ENCODE data around the gene ZBTB46.

Gene ZBTB46

GRCh38 chr20:63704749-63705117 lies 126.3 kb downstream of the ZBTB46 start:
- H3K9ac ChIP-seq (ENCODE audit: low read length), result no peak overlapping the region
- peaks cover 31% of the 10 kb centered on the region for H3K79me2 ChIP-seq (ENCODE audit: insufficient read depth, low read length)
- no peaks in the 10 kb centered on the region for H3K27me3 ChIP-seq (ENCODE audit: low read length)
- H3K27ac ChIP-seq (ENCODE audit: low read depth, low read length), result no peak overlapping the region
- H2AFZ ChIP-seq (ENCODE audit: low read depth, low read length, severe bottlenecking), result no peak overlapping the region
- 0 out of 2 replicates have a peak, but pooled peaks cover 4% of the 10 kb centered on the region for H4K20me1 ChIP-seq (ENCODE audit: low read depth, low read length)
- H3K4me3 ChIP-seq (ENCODE audit: insufficient read depth, low read length, poor library complexity, severe bottlenecking), result no peak overlapping the region
- no peaks in the 10 kb centered on the region for H3K9me2 ChIP-seq (replicated peaks; ENCODE audit: insufficient read depth, low read length)
- H3K4me2 ChIP-seq (ENCODE audit: low read depth, low read length, poor library complexity, severe bottlenecking), result no peak overlapping the region
- no peaks in the 10 kb centered on the region for H3K9me3 ChIP-seq (ENCODE audit: insufficient read depth, low read length)
- H3K36me3 ChIP-seq (ENCODE audit: low read length), result no peaks in the 10 kb centered on the region
- TF ChIP-seq EZH2phosphoT487 (conservative IDR thresholded peaks at IDR 0.05; ENCODE audit: low read length) (no peak), CTCF (IDR thresholded peaks at IDR 0.05; ENCODE audit: insufficient read depth, low read length, poor library complexity, severe bottlenecking) (no peak)
- H3F3A ChIP-seq (ENCODE audit: insufficient read depth), result no peaks in the 10 kb centered on the region

GRCh38 chr20:63703976-63704748 lies 126.9 kb downstream of the ZBTB46 start:
- Histone ChIP-seq H3K4me2 (ENCODE audit: low read depth, low read length, poor library complexity, severe bottlenecking) (no peak overlapping the region), H3F3A (ENCODE audit: insufficient read depth) (no peaks in the 10 kb centered on the region), H3K9ac (ENCODE audit: low read length) (no peak overlapping the region), H3K36me3 (ENCODE audit: low read length) (no peaks in the 10 kb centered on the region), H3K79me2 (ENCODE audit: insufficient read depth, low read length) (peaks cover 27% of the 10 kb centered on the region), H3K27ac (ENCODE audit: low read depth, low read length) (no peak overlapping the region), H2AFZ (ENCODE audit: low read depth, low read length, severe bottlenecking) (no peak overlapping the region), H4K20me1 (ENCODE audit: low read depth, low read length) (0 out of 2 replicates have a peak, but pooled peaks cover 4% of the 10 kb centered on the region), H3K9me2 (replicated peaks; ENCODE audit: insufficient read depth, low read length) (no peaks in the 10 kb centered on the region), H3K9me3 (ENCODE audit: insufficient read depth, low read length) (no peaks in the 10 kb centered on the region), H3K4me3 (ENCODE audit: insufficient read depth, low read length, poor library complexity, severe bottlenecking) (no peak overlapping the region), H3K27me3 (ENCODE audit: low read length) (no peaks in the 10 kb centered on the region)
- no peak for TF ChIP-seq CTCF (IDR thresholded peaks at IDR 0.05; ENCODE audit: insufficient read depth, low read length, poor library complexity, severe bottlenecking)
- TF ChIP-seq EZH2phosphoT487 (conservative IDR thresholded peaks at IDR 0.05; ENCODE audit: low read length), result no peak

GRCh38 chr20:63703471-63703975 lies 127.5 kb downstream of the ZBTB46 start:
- no peak overlapping the region for H3K4me2 ChIP-seq (ENCODE audit: low read depth, low read length, poor library complexity, severe bottlenecking)
- H3K36me3 ChIP-seq (ENCODE audit: low read length), result no peaks in the 10 kb centered on the region
- no peak overlapping the region for H3K9ac ChIP-seq (ENCODE audit: low read length)
- H3K79me2 ChIP-seq (ENCODE audit: insufficient read depth, low read length), result peaks cover 20% of the 10 kb centered on the region
- H3K27ac ChIP-seq (ENCODE audit: low read depth, low read length), result no peak overlapping the region
- no peaks in the 10 kb centered on the region for H3K27me3 ChIP-seq (ENCODE audit: low read length)
- TF ChIP-seq EZH2phosphoT487 (conservative IDR thresholded peaks at IDR 0.05; ENCODE audit: low read length) (no peak), CTCF (IDR thresholded peaks at IDR 0.05; ENCODE audit: insufficient read depth, low read length, poor library complexity, severe bottlenecking) (no peak)
- H3K4me3 ChIP-seq (ENCODE audit: insufficient read depth, low read length, poor library complexity, severe bottlenecking), result no peak overlapping the region
- no peaks in the 10 kb centered on the region for H3K9me3 ChIP-seq (ENCODE audit: insufficient read depth, low read length)
- no peak overlapping the region for H2AFZ ChIP-seq (ENCODE audit: low read depth, low read length, severe bottlenecking)
- H4K20me1 ChIP-seq (ENCODE audit: low read depth, low read length), result 0 out of 2 replicates have a peak, but pooled peaks cover 4% of the 10 kb centered on the region
- no peaks in the 10 kb centered on the region for H3F3A ChIP-seq (ENCODE audit: insufficient read depth)
- no peaks in the 10 kb centered on the region for H3K9me2 ChIP-seq (replicated peaks; ENCODE audit: insufficient read depth, low read length)

Measured in SU-DHL-6 (cell line).